Urinary bladder (tissue), 4 donors: ENCODE measurements around the gene KIF6. TPM values are rescaled to one million over a fixed set of nuclear protein-coding genes. Genes with fewer than 3 reads are reported as not detected.
"Not testable (repeated sequence)": the region's sequence is repeated elsewhere in the genome, so short reads cannot be mapped to it uniquely, and the experiment has no call there.

Experiments
- DNase-seq: peaks from one replicate; pipeline ENCODE4 v3.0.0-alpha.2; 2015; ENCODE audit errors: extremely low spot score
- H3K27ac ChIP-seq: one replicate; pipeline ENCODE4 v1.5.1; 2013; ENCODE audit warnings: low read depth, mild to moderate bottlenecking, moderate library complexity
- H3K36me3 ChIP-seq: one replicate; pipeline ENCODE4 v1.6.1; 2013; ENCODE audit warnings: mild to moderate bottlenecking, moderate library complexity; ENCODE audit not compliant: insufficient read depth
- H3K4me1 ChIP-seq: one replicate; pipeline ENCODE4 v1.6.1; 2013; ENCODE audit warnings: mild to moderate bottlenecking, moderate library complexity; ENCODE audit not compliant: insufficient read depth
- H3K4me3 ChIP-seq: one replicate; pipeline ENCODE4 v1.5.1; 2013; ENCODE audit warnings: low read depth, low read length
- WGBS: extraction: QIAGEN DNeasy Blood & Tissue Kit; methylation state at CpG from one replicate; pipeline ENCODE4 v1.1.7; 2013; 5-methylcytosine and 5-hydroxymethylcytosine counted together
- polyA plus RNA-seq: library from polyadenylated mRNA; stranded (reverse); fragments of 200-250 nt; gene quantifications from one replicate; pipeline ENCODE4 v1.2.3, GENCODE V29; 2013
- total RNA-seq: library from RNA; depleted of rRNA; stranded (reverse); fragments of >200 nt; gene quantifications from one replicate; pipeline ENCODE4 v1.2.3, GENCODE V29; 2014
- donor health status: healthy with polysubstance abuse.
- donor health status: healthy.

KIF6 gene
- total and polyA plus RNA-seq, 2 donors, result 0.14 to 1.1 TPM

DNA sequence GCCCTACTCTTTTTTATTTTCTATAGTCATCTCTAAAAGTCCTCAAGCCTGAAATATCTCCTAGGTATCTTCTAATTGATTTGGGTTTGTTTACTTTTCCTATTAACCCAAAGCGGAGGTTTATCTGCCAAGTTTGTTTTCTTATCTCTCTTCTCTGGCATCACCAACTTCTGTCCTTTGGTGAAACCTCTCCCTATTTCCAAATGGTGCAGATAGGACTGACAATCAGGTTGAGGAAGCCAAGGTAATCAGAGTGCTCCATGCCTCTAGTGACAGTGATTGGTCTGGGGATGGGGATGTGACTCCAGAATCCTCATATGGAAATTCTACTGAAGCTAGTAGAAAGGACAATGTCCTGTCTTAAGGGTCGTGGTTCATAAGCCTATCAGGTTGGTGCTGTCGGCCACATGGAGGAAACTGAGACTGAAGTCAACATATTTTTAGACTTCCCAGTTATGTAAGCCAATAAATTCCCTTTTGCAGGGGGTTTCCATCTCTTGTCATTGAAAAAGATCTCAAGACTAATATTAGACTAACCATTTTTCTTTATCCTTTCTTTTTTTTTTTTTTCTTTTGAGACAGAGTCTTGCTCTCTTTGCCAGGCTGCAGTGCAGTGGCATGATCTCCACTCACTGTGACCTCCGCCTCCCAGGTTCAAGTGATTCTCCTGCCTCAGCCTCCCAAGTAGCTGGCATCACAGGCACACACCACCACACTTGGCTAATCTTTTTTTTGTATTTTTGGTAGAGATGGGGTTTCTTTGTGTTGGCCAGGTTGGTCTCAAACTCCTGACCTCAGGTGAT is 28.0 kb downstream of the KIF6 start:
- H3K27ac ChIP-seq, result no peak overlapping the region
- H3K36me3 ChIP-seq, result no peaks in the 10 kb centered on the region
- H3K4me1 ChIP-seq, result no peaks in the 10 kb centered on the region
- WGBS, result 82% methylated on average over 4 of the region's 4 CpGs
- DNase-seq, result no peak
- no peak overlapping the region for H3K4me3 ChIP-seq

DNA sequence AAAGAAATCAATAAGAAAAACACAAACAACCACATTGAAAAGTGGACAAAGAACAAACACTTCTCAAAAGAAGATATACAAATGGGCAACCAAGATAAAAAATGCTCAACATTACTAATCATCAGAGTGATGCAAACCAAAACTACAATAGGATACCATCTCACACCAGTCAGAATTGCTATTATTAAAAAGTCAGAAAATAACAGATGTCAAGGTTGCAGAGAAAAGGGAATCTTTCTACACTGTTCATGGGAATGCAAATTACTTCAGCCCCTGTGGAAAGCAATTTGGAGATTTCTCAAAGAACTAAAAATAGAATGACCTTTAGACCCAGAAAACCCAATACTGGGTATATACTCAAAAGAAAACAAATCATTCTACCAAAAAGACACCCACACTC is 29.8 kb downstream of the KIF6 start:
- Histone ChIP-seq H3K4me1 (no peaks in the 10 kb centered on the region), H3K4me3 (no peak overlapping the region), H3K36me3 (no peaks in the 10 kb centered on the region), H3K27ac (no peak overlapping the region)
- DNase-seq, result no peak

DNA sequence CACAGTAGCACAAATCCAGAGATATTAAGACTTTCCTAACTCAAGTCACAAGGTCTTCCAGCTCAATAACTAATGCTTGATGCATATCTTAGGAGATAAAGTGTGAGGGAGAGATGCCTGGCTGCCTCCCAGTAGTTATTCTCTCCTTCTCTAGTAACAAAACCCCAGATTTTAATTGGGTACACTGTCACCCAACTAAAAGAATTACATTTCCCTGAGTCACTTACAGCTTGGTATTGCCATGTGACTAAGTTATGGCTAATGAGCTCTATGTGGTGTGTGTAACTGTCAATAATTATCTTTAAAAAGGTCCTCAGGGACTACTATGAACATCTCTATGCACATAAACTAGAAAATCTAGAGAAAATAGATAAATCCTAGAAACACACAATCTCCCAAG is 32.0 kb downstream of the KIF6 start:
- DNase-seq, result no peak
- Histone ChIP-seq H3K27ac (no peak overlapping the region), H3K36me3 (no peaks in the 10 kb centered on the region), H3K4me3 (no peak overlapping the region), H3K4me1 (no peaks in the 10 kb centered on the region)

DNA sequence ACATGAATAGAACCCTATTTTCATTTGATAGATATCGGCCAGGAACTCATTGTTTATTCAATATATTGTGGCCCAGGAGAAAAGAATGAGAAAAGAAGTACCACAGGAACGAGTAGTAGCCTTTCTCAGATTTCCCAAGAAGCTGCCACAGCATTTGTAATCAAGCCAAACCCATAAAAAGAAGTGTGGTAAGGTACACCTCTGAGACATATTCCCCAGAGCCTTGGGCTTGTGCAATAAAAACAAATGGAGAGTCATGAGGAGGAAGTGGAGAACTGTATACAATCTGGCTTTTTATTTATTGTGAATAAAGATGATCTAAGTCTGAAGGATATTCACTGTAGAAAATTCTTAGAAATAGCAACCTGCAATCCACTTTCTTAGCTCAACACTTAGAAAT is 36.7 kb downstream of the KIF6 start:
- WGBS, result 67% methylated on average over 2 of the region's 2 CpGs

DNA sequence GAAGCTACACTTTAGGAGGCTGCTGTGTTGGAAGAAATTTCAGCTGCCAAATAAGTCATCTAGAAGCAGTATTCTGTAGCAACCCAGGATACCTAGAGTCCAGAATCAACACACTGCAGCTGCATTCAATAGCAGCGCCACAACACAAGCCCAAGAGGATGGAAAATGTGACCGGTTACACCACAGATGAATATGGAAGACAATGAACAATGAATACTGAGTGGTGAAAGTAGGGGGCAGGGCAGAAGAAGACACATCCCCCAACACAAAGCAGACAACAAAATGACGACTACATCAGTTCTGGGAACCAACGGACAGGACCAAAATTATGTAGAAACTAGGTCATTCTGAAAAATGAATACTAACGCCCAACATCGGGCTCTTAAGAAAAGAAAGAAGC is 38.2 kb downstream of the KIF6 start:
- WGBS, result 86% methylated on average over 6 of the region's 6 CpGs
- no peaks in the 10 kb centered on the region for H3K4me1 ChIP-seq
- H3K36me3 ChIP-seq, result no peaks in the 10 kb centered on the region
- no peak overlapping the region for H3K4me3 ChIP-seq
- H3K27ac ChIP-seq, result no peak overlapping the region
- no peak for DNase-seq

More for the DNA sequence above, 36.7 kb downstream of the KIF6 start:
- no peak for DNase-seq
- Histone ChIP-seq H3K36me3 (no peaks in the 10 kb centered on the region), H3K27ac (no peak overlapping the region), H3K4me3 (no peak overlapping the region), H3K4me1 (no peaks in the 10 kb centered on the region)

DNA sequence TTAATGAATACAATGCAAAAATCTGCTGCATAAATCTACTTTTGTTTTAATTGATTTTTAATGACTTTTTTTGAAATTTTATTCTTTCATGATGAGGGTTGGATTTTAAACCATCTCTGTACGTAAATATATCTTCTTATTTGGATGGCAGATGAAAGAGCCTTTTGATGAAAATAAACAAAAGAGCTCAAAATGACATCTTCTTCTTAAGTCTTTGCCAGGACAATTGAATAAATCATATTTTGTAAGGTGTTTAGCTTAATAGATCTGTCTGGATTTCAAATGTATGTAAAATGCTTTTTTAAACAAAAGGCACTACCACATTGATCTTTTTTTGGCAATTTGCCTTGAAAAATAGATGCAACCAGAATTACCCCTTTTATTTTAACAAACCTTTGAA is 39.3 kb downstream of the KIF6 start:
- no peak for DNase-seq
- 84% methylated on average over 1 of the region's 1 CpG for WGBS
- H3K27ac ChIP-seq, result no peak overlapping the region
- no peaks in the 10 kb centered on the region for H3K4me1 ChIP-seq
- no peak overlapping the region for H3K4me3 ChIP-seq
- H3K36me3 ChIP-seq, result no peaks in the 10 kb centered on the region

DNA sequence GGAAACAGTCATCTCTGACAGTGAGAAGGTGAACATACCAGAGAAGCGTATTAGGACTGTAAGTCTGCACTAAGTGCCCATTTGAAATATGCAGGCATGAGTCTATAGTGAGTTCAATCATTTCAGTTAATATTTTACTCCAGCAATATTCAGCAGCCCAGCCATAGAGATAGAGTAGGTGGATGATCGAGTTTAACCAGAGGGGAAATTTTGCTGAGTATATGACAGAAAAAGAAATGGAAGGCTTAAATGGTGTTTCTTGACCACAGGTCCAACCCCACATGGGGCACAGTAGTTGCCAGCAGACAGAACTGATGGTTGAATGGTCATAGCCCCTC is 39.8 kb downstream of the KIF6 start:
- Histone ChIP-seq H3K4me3 (no peak overlapping the region), H3K4me1 (no peaks in the 10 kb centered on the region), H3K27ac (no peak overlapping the region), H3K36me3 (no peaks in the 10 kb centered on the region)
- no peak for DNase-seq
- WGBS, result 91% methylated on average over 2 of the region's 2 CpGs

DNA sequence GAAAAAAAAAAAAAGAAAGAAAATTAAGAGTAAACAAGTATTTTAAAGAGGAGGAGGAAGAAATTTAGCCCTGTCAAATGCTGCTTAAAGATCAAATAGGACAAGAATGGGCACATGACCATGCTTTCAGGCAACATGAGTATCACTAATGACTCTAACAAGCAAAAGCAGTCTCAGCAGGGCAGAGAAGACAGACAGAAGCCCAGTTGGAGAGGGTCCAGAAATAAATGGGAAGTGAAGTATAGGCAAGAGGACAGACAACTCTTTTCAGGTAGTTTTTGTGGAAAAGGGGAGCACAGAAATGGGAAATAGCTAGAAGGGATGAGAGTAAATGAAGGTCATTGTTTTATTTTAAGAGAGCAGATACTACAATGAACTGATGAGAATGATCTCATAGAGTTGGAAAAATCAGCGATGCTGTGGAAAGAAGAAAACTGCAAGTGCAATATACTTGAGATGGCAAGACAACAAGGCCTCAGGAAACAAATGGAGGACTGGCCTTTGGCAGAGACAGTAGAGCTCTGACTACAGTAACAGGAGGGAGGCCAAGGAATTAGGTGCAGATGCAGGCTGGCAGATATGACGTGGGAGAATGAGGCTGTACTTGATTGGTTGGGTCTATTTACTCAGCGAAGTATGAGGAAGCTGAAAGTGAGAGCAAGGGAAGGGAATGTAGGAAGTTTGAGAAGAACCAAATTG is 40.3 kb downstream of the KIF6 start:
- Histone ChIP-seq H3K27ac (no peak overlapping the region), H3K4me3 (no peak overlapping the region), H3K4me1 (no peaks in the 10 kb centered on the region), H3K36me3 (no peaks in the 10 kb centered on the region)
- WGBS, result 70% methylated on average over 3 of the region's 3 CpGs
- no peak for DNase-seq

DNA sequence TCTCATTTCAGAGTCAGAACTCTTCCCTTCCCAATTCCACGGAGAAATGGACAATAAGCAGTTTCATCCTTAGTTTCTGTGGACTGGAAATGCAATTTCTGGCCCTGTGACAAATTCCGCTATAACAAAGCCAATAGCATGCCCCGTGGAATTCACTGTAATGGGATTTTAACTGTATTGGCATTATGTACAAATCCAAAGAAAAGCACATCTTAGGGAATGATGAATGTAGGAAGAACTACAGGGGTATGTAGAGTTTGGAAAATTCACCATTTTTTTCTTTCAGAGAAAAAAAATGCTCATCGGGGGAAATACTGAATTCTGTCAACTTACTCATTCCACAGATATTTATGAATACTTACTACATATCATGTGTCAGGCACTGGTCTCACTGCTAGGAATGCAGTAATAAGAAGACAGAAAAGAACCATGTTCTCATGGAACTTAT is 43.5 kb downstream of the KIF6 start:
- Histone ChIP-seq H3K27ac (no peak overlapping the region), H3K4me1 (no peaks in the 10 kb centered on the region), H3K36me3 (no peaks in the 10 kb centered on the region), H3K4me3 (no peak overlapping the region)
- no peak for DNase-seq
- 45% methylated on average over 4 of the region's 4 CpGs for WGBS

DNA sequence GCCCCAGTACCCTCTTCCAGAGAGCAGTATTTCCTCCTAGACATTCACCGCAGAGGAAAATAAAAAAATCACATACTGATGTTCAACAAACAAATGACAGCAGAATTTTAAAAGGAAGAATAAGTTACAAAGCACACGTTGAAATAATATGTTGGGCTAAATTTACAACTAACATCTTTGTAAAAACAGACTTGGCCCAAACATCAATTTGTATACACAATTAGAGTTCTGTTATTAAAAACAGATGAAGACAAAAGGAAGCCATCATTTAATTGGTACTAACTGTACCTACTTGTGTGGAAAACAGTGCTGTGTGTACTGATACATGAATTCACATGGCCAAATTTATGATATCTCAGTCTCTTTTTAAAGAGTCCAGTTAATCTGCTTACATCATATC is 46.3 kb downstream of the KIF6 start:
- DNase-seq, result no peak
- WGBS, result 76% methylated on average over 2 of the region's 2 CpGs
- no peak overlapping the region for H3K4me3 ChIP-seq
- H3K4me1 ChIP-seq, result no peaks in the 10 kb centered on the region
- no peak overlapping the region for H3K27ac ChIP-seq
- H3K36me3 ChIP-seq, result no peaks in the 10 kb centered on the region

DNA sequence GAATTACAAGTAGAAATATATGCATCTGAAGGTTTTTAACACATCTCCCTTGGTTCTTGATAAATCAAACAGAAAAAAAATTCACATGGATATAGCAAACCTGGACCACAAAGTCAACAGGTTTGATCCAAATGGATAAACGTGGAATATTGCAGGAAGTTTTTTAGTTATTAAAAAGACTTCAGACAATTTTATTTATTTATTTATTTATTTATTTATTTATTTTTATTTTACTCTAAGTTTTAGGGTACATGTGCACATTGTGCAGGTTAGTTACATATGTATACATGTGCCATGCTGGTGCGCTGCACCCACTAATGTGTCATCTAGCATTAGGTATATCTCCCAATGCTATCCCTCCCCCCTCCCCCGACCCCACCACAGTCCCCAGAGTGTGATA is 47.9 kb downstream of the KIF6 start:
- not testable (repeated sequence) for H3K4me3 ChIP-seq, H3K4me1 ChIP-seq, DNase-seq, H3K27ac ChIP-seq, H3K36me3 ChIP-seq
- WGBS, result 95% methylated on average over 2 of the region's 3 CpGs

DNA sequence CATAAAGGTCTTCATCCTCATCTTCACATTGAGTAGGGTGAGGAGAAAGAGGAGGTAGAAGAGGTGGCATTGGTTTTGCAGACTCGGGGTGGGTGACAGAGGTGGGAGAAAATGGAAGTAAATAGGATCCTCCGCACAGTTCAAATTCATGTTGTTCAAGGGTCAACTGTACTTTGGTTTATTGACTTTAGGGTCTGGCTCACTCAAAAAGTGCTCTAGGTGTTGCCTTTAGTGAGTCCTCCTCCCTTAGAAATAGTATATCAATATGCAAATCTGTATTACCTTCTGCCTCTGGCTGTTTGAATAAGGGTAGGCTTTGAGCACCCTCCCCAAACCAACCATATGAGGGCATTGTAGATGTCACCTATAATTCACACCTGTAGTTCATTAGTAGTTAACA is 54.7 kb downstream of the KIF6 start:
- no peak overlapping the region for H3K27ac ChIP-seq
- DNase-seq, result no peak
- no peaks in the 10 kb centered on the region for H3K4me1 ChIP-seq
- 96% methylated on average over 2 of the region's 2 CpGs for WGBS
- H3K36me3 ChIP-seq, result no peaks in the 10 kb centered on the region
- no peak overlapping the region for H3K4me3 ChIP-seq

DNA sequence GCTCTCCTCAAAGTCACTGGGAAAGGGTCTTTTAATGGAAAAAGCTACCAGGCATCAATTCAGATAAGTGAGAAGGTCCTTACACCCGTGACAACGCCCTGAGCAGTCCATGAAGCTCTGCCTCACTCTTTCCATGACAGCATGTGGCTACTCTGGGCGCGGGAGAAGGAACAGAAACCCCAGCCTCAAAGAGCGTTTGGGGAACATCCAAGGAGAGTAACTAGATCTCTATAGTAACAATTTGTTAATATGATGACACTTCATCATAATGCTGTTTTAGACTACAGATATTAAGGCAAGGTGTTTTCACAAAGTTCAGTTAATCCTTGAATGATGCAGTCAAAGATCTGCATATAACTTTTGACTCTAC is 55.2 kb downstream of the KIF6 start:
- H3K27ac ChIP-seq, result no peak overlapping the region

DNA sequence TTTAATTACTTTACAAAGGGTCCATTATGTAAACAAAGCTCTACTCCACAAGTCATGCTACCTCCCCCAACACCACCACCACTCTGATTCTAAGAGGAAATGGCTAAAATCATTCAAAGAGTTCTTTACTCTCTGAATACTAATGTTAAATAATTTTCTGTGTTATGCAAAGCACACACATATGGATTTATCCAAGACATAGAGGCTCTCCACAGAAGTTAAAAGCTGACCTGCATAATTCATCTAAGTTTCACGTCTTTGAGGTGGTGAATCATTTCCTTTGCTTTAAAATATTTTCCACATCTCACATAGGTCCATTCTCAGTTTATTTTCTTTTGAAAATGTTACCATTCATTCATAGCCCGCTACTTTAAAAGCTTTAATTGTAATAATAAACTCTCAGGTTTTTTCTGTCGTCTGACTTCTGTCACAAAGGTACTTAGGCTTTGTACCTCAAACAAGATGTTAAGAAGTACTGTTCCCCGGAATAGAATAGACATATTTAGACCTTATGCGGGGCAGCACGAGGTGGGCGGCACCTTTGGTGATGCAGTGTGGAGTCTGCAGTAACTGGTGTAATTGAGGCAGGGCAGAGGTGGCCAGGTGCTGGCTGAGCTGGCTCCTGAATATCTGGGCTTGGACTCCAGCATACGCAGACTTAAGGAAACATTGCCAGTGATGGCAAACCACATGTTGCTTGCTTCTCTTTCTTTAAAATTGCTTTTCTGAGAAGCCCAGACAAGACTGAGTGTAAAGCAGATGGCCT is 55.8 kb downstream of the KIF6 start:
- DNase-seq, result no peak
- H3K4me3 ChIP-seq, result no peak overlapping the region
- H3K4me1 ChIP-seq, result no peaks in the 10 kb centered on the region
- no peak overlapping the region for H3K27ac ChIP-seq
- H3K36me3 ChIP-seq, result no peaks in the 10 kb centered on the region
- WGBS, result 78% methylated on average over 8 of the region's 8 CpGs

More for the DNA sequence above, 55.2 kb downstream of the KIF6 start:
- no peaks in the 10 kb centered on the region for H3K4me1 ChIP-seq
- WGBS, result 89% methylated on average over 5 of the region's 5 CpGs
- H3K4me3 ChIP-seq, result no peak overlapping the region
- DNase-seq, result no peak
- no peaks in the 10 kb centered on the region for H3K36me3 ChIP-seq
